GM12878 (cell line): ENCODE measurements around the gene SPX. TPM values are rescaled to one million over a fixed set of nuclear protein-coding genes. Genes with fewer than 3 reads are reported as not detected.

ENCODE experiments used
- ATAC-seq: fragments of 200-7000 bp; cut with Tn5 transposase; 3 replicates; pipeline ENCODE4 v1.9.1; 2020; ENCODE audit warnings: mild to moderate bottlenecking, moderate library complexity
- BruUV-seq: library from RNA; stranded (reverse); fragments of 400-500 nt; replicated peaks from 2 replicates; lab custom pipeline; 2021; lab: Mats Ljungman, UMichigan
- CTCF ChIA-PET: fragments of 300-600 bp; sonication (Branson Sonifier 250); formaldehyde crosslinking; extraction: SDS; loops from one replicate; lab custom pipeline; 2021; ENCODE audit warnings: inconsistent platforms; lab: Yijun Ruan, JAX
- POLR2A ChIA-PET: fragments of 350-600 bp; formaldehyde crosslinking; extraction: SDS; loops from one replicate; lab custom pipeline; 2021; ENCODE audit warnings: inconsistent platforms; lab: Charles Lee
- RAD21 ChIA-PET: fragments of 300-600 bp; sonication (Branson Sonifier 250); formaldehyde crosslinking; loops from one replicate; lab custom pipeline; 2023; ENCODE audit warnings: antibody characterized with exemption; ENCODE audit not compliant: unreplicated experiment; lab: Charles Lee
- SMC1A ChIA-PET: fragments of 300-600 bp; sonication (Branson Sonifier 250); formaldehyde crosslinking; loops from one replicate; lab custom pipeline; 2023; ENCODE audit not compliant: unreplicated experiment, uncharacterized antibody; lab: Charles Lee
- DNase-seq: peaks from one replicate; pipeline ENCODE4 v3.0.0-alpha.2; 2011; ENCODE audit warnings: low read depth, low spot score
- FAIRE-seq: peaks from 3 replicates; lab custom pipeline; 2011; peaks lifted over from hg19 to GRCh38; lab: Jason Lieb, UNC
- H2AFZ ChIP-seq: 2 replicates; pipeline ENCODE4 v1.6.0; 2011; ENCODE audit warnings: low read depth, low read length, control low read depth; ENCODE audit not compliant: control insufficient read depth
- H3K27ac ChIP-seq: 2 replicates; pipeline ENCODE4 v1.5.1; 2011; ENCODE audit warnings: control low read depth; ENCODE audit not compliant: control insufficient read depth, insufficient read depth
- H3K27me3 ChIP-seq, 2 experiments: replicated peaks in 1 of 2; 2 replicates each; pipeline versions ENCODE4 v1.6.0 to v1.6.1; 2011; ENCODE audit warnings: low read length in 1 of 2; ENCODE audit not compliant: control insufficient read depth in 2 of 2, insufficient read depth in 2 of 2
- H3K36me3 ChIP-seq, 2 experiments: 2 replicates each; pipeline ENCODE4 v1.5.1; 2011; ENCODE audit warnings: low read length in 1 of 2; ENCODE audit not compliant: control insufficient read depth in 2 of 2, insufficient read depth in 2 of 2
- H3K4me1 ChIP-seq: 2 replicates; pipeline ENCODE4 v1.6.1; 2011; ENCODE audit warnings: mild to moderate bottlenecking, low read length, moderate library complexity, mixed read lengths; ENCODE audit not compliant: control insufficient read depth, insufficient read depth
- H3K4me2 ChIP-seq: 2 replicates; pipeline ENCODE4 v1.6.0; 2011; ENCODE audit warnings: control low read depth; ENCODE audit not compliant: control insufficient read depth, insufficient read depth
- H3K4me3 ChIP-seq: fragments of 200-600 bp; sonication (generic); 2 replicates; pipeline ENCODE4 v1.5.1; 2016
- H3K79me2 ChIP-seq: 2 replicates; pipeline ENCODE4 v1.6.0; 2011; ENCODE audit warnings: low read length; ENCODE audit not compliant: control insufficient read depth, insufficient read depth
- H3K9ac ChIP-seq: 2 replicates; pipeline ENCODE4 v1.8.0; 2011; ENCODE audit warnings: low read length, control low read depth, mixed read lengths; ENCODE audit not compliant: control insufficient read depth, insufficient read depth
- H3K9me3 ChIP-seq: replicated peaks from 3 replicates; pipeline ENCODE4 v1.5.1; 2011; ENCODE audit warnings: mild to moderate bottlenecking, low read length; ENCODE audit not compliant: control insufficient read depth, insufficient read depth
- H4K20me1 ChIP-seq: 2 replicates; pipeline ENCODE4 v1.6.0; 2011; ENCODE audit not compliant: control insufficient read depth, insufficient read depth
- BMI1 ChIP-seq: fragments of 450-650 bp; IDR thresholded peaks from 2 replicates; pipeline ENCODE4 v1.6.1; 2016; ENCODE audit warnings: mild to moderate bottlenecking, moderate library complexity, borderline replicate concordance
- CHD1 ChIP-seq: IDR thresholded peaks from 2 replicates; pipeline ENCODE4 v1.6.1; 2012; ENCODE audit warnings: low read depth, low read length, improper control_type of control experiment
- ETV6 ChIP-seq, 2 experiments: fragments of 450-650 bp in 1 of 2; IDR thresholded peaks in 1 of 2; conservative IDR thresholded peaks in 1 of 2; 2 replicates each; pipeline ENCODE4 v1.6.1; 2014; ENCODE audit warnings: antibody characterized with exemption in 1 of 2, borderline replicate concordance in 1 of 2, low read depth in 1 of 2, mild to moderate bottlenecking in 1 of 2, moderate library complexity in 1 of 2
- FOS ChIP-seq: IDR thresholded peaks from 3 replicates; pipeline ENCODE4 v1.6.1; 2011; ENCODE audit warnings: borderline replicate concordance; ENCODE audit not compliant: insufficient read length; ENCODE audit errors: extremely low read depth
- HDAC6 ChIP-seq: fragments of 200-600 bp; sonication (generic); IDR thresholded peaks from one replicate; pipeline ENCODE4 v1.8.0; 2017; ENCODE audit warnings: antibody characterized with exemption; ENCODE audit not compliant: unreplicated experiment
- JUND ChIP-seq: IDR thresholded peaks from 2 replicates; pipeline ENCODE4 v1.6.1; 2012; ENCODE audit warnings: low read depth, mild to moderate bottlenecking, low read length, improper control_type of control experiment, moderate library complexity
- MEF2B ChIP-seq: fragments of 450-650 bp; IDR thresholded peaks from 2 replicates; pipeline ENCODE4 v1.6.1; 2018; ENCODE audit warnings: mild to moderate bottlenecking, moderate library complexity; ENCODE audit not compliant: partially characterized antibody, poor library complexity, severe bottlenecking
- MXI1 ChIP-seq: fragments of 150-350 bp; IDR thresholded peaks from 2 replicates; pipeline ENCODE4 v1.6.1; 2011; ENCODE audit warnings: low read depth, mild to moderate bottlenecking, inconsistent platforms, low read length, improper control_type of control experiment
- MYB ChIP-seq: fragments of 150-350 bp; IDR thresholded peaks from 2 replicates; pipeline ENCODE4 v1.6.1; 2014; ENCODE audit warnings: mild to moderate bottlenecking, low read depth, low read length, borderline replicate concordance
- NFIC ChIP-seq: IDR thresholded peaks from 2 replicates; pipeline ENCODE4 v1.6.1; 2012; ENCODE audit warnings: low read depth, mild to moderate bottlenecking, inconsistent platforms, low read length, moderate library complexity
- SMAD5 ChIP-seq: IDR thresholded peaks from 2 replicates; pipeline ENCODE4 v1.6.1; 2016; ENCODE audit warnings: antibody characterized with exemption, low read depth
- SUZ12 ChIP-seq: fragments of 200-600 bp; sonication (generic); IDR thresholded peaks from one replicate; pipeline ENCODE4 v1.6.1; 2018; ENCODE audit warnings: antibody characterized with exemption, mild to moderate bottlenecking; ENCODE audit not compliant: unreplicated experiment
- ZNF274 ChIP-seq: IDR thresholded peaks from one replicate; pipeline ENCODE4 v1.8.0; 2011; ENCODE audit not compliant: insufficient read length, insufficient read depth
- WGBS: methylation state at CpG from one replicate; pipeline ENCODE4 v1.1.6; 2016; ENCODE audit warnings: low lambda C conversion rate; ENCODE audit not compliant: insufficient replicate concordance, insufficient coverage; ENCODE audit errors: missing lambda C conversion rate; 5-methylcytosine and 5-hydroxymethylcytosine counted together
- in situ Hi-C: fragments of 300-500 bp; cut with MboI; formaldehyde crosslinking; loops from 9 replicates; pipeline ENCODE4 v1.14.3; 2018; ENCODE audit warnings: mixed read lengths
- intact Hi-C: fragments of 100-400 bp; cut with micrococcal nuclease; formaldehyde crosslinking; loops from one replicate; pipeline ENCODE4 v1.14.2; 2022; ENCODE audit not compliant: unreplicated experiment
- polyA plus RNA-seq, 11 experiments: library from polyadenylated mRNA; depleted of rRNA in 4 of 11; unstranded in 6 of 11; stranded (reverse) in 5 of 11; fragments of >200 nt; fragmentation: Nextera tagmentation in 4 of 11; fragmentation: Illumina TruSeq in 1 of 11; extraction: Ambion mirVana in 4 of 11; extraction: Trizol in 1 of 11; gene quantifications; 1 replicate in 1 of 11; 2 replicates in 10 of 11; pipeline versions ENCODE4 v1.2.1 to v1.2.3, GENCODE V29; 2011 to 2016; ENCODE audit warnings: inconsistent platforms in 2 of 11, missing spikeins in 2 of 11, low read depth in 1 of 11
- total RNA-seq, 4 experiments: library from RNA; depleted of rRNA in 3 of 4; stranded (reverse); fragments of >200 nt in 3 of 4; fragmentation: Illumina TruSeq in 1 of 4; extraction: Trizol in 1 of 4; gene quantifications; 2 replicates each; pipeline versions ENCODE4 v1.2.1 to v1.2.3, GENCODE V29; 2013 to 2021
- TF ChIP-seq, protein P1 (sequence below): fragments of 450-650 bp; formaldehyde crosslinking; IDR thresholded peaks from 2 replicates; pipeline ENCODE4 v1.4.0; 2022; ENCODE audit warnings: mild to moderate bottlenecking, moderate library complexity
- TF ChIP-seq, protein P2 (sequence below): fragments of 450-650 bp; IDR thresholded peaks from 2 replicates; pipeline ENCODE4 v1.6.1; 2017; ENCODE audit warnings: borderline replicate concordance
- TF ChIP-seq, protein P3 (sequence below): fragments of 450-650 bp; conservative IDR thresholded peaks from 2 replicates; pipeline ENCODE4 v1.6.1; 2017; ENCODE audit warnings: mild to moderate bottlenecking, moderate library complexity

Gene SPX
- total and polyA plus RNA-seq, 10 of the 15 experiments (the other 5 are each of a cell fraction or from before 2014, with no cell fraction given): 0.05 TPM; not detected in 8

DNA sequence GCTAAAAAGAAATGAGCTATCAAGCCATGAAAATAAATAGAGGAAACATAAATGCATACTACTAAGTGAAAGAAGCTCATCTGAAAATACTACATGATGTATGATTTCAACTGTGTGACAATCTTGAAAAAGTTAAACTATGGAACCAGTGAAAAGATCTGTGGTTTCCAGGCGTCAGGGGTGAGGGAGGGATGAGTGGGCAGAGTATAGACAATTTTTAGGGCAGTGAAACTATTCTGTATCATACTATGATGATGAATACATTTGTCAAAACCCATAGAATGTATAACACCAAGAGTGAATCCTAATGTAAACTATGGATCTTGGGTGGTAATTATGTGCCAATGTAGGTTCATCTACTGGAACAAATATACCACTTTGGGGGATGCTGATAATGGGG, 21.3 kb downstream of the SPX start (continued):
- TF ChIP-seq, protein P1, sequence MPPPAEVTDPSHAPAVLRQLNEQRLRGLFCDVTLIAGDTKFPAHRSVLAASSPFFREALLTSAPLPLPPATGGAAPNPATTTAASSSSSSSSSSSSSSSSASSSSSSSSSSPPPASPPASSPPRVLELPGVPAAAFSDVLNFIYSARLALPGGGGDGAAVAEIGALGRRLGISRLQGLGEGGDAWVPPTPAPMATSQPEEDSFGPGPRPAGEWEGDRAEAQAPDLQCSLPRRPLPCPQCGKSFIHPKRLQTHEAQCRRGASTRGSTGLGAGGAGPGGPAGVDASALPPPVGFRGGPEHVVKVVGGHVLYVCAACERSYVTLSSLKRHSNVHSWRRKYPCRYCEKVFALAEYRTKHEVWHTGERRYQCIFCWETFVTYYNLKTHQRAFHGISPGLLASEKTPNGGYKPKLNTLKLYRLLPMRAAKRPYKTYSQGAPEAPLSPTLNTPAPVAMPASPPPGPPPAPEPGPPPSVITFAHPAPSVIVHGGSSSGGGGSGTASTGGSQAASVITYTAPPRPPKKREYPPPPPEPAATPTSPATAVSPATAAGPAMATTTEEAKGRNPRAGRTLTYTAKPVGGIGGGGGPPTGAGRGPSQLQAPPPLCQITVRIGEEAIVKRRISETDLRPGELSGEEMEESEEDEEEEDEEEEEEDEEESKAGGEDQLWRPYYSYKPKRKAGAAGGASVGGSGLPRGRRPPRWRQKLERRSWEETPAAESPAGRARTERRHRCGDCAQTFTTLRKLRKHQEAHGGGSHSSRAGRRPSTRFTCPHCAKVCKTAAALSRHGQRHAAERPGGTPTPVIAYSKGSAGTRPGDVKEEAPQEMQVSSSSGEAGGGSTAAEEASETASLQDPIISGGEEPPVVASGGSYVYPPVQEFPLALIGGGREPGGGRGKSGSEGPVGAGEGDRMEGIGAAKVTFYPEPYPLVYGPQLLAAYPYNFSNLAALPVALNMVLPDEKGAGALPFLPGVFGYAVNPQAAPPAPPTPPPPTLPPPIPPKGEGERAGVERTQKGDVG (CRISPR knock-in tag): no peak
- TF ChIP-seq SUZ12 (no peak), NFIC (no peak), BMI1 (no peak), MYB (no peak), MXI1 (no peak)
- TF ChIP-seq, all 136 proteins: peak for 0

DNA sequence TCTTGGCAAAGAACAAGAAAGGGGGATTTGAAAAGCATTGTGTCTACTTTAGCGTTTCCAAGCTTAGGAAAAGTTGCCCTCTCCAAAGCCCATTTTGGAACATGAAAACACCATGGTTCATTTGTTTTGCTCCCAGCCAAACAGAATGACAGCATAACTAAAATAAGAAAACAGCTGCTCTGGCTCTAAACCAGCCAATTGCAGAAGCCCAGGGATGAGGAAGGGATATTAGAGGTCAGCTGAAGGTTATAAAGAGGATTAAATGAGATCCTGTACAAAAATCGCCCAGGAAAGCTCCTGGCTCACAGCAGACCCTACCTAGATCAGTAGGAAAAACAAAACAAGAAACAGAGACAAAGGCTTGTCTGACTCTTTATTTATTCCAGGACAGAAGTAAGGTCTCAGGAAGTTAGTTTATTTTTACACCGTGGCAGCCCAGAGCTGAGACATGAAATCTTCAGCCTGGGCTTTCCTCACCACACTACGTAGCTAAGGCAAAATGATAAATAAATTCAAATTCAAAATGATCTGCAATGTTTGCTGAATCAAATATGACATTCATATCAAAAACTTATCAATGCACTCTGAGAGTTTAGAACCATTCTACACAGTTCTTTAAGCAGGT, 25.9 kb downstream of the SPX start:
- Histone ChIP-seq H2AFZ (no peak overlapping the region), H3K36me3 (no peaks in the 10 kb centered on the region), H3K79me2 (no peaks in the 10 kb centered on the region), H3K4me3 (no peak overlapping the region), H3K9me3 (no peaks in the 10 kb centered on the region), H3K27me3 (no peaks in the 10 kb centered on the region), H4K20me1 (no peaks in the 10 kb centered on the region), H3K27ac (no peak overlapping the region), H3K4me1 (no peaks in the 10 kb centered on the region), H3K9ac (no peak overlapping the region), H3K4me2 (no peak overlapping the region)
- RAD21 ChIA-PET: no interaction called here
- no TSS peak for BruUV-seq
- SMC1A ChIA-PET: no interaction called here
- in situ Hi-C loops (no loop called here), intact Hi-C loops (no loop called here)
- FAIRE-seq (no peak), DNase-seq (no peak), ATAC-seq (no peak)
- WGBS: 20% methylated on average over 4 of the region's 4 CpGs
- POLR2A ChIA-PET: no interaction called here
- CTCF ChIA-PET: interaction anchor here (0.6 to 0.7 kb wide), 2 partner anchors 10 to 154 kb away, joined by 3 read pairs; no protein-coding TSS in a partner anchor
- TF ChIP-seq, protein P2, sequence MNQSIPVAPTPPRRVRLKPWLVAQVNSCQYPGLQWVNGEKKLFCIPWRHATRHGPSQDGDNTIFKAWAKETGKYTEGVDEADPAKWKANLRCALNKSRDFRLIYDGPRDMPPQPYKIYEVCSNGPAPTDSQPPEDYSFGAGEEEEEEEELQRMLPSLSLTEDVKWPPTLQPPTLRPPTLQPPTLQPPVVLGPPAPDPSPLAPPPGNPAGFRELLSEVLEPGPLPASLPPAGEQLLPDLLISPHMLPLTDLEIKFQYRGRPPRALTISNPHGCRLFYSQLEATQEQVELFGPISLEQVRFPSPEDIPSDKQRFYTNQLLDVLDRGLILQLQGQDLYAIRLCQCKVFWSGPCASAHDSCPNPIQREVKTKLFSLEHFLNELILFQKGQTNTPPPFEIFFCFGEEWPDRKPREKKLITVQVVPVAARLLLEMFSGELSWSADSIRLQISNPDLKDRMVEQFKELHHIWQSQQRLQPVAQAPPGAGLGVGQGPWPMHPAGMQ: no peak
- no peak for TF ChIP-seq MEF2B
- TF ChIP-seq JUND: no peak
- TF ChIP-seq ZNF274: no peak
- TF ChIP-seq CHD1: no peak
- no peak for TF ChIP-seq ETV6 (conservative IDR thresholded peaks at IDR 0.05 in 1 of 2, IDR thresholded peaks at IDR 0.05 in 1 of 2; ENCODE audit: borderline replicate concordance in 1 of 2, low read depth in 1 of 2)
- TF ChIP-seq FOS: no peak
- TF ChIP-seq SMAD5: no peak
- no peak for TF ChIP-seq HDAC6
- TF ChIP-seq, protein P3, sequence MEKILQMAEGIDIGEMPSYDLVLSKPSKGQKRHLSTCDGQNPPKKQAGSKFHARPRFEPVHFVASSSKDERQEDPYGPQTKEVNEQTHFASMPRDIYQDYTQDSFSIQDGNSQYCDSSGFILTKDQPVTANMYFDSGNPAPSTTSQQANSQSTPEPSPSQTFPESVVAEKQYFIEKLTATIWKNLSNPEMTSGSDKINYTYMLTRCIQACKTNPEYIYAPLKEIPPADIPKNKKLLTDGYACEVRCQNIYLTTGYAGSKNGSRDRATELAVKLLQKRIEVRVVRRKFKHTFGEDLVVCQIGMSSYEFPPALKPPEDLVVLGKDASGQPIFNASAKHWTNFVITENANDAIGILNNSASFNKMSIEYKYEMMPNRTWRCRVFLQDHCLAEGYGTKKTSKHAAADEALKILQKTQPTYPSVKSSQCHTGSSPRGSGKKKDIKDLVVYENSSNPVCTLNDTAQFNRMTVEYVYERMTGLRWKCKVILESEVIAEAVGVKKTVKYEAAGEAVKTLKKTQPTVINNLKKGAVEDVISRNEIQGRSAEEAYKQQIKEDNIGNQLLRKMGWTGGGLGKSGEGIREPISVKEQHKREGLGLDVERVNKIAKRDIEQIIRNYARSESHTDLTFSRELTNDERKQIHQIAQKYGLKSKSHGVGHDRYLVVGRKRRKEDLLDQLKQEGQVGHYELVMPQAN: no peak
